ENCODE measurements around the gene VPS51.

- TF ChIP-seq, protein P1, sequence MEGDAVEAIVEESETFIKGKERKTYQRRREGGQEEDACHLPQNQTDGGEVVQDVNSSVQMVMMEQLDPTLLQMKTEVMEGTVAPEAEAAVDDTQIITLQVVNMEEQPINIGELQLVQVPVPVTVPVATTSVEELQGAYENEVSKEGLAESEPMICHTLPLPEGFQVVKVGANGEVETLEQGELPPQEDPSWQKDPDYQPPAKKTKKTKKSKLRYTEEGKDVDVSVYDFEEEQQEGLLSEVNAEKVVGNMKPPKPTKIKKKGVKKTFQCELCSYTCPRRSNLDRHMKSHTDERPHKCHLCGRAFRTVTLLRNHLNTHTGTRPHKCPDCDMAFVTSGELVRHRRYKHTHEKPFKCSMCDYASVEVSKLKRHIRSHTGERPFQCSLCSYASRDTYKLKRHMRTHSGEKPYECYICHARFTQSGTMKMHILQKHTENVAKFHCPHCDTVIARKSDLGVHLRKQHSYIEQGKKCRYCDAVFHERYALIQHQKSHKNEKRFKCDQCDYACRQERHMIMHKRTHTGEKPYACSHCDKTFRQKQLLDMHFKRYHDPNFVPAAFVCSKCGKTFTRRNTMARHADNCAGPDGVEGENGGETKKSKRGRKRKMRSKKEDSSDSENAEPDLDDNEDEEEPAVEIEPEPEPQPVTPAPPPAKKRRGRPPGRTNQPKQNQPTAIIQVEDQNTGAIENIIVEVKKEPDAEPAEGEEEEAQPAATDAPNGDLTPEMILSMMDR (conservative IDR thresholded peaks at IDR 0.05; ENCODE audit: low read length): no peak
- TF ChIP-seq EZH2phosphoT487 (IDR thresholded peaks at IDR 0.05; ENCODE audit: borderline replicate concordance, low read depth, low read length): no peak
These were observed at the start of gene VPS51 for GRCh38 chr11:65095974-65096806.

All from OCI-LY7 (cell line).